Breast epithelium (tissue), 3 donors: ENCODE measurements around the gene KCNMB2.

Source experiments
- CTCF ChIP-seq, 3 donors: fragments of 450-650 bp; IDR thresholded peaks; one replicate each; pipeline ENCODE4 v1.5.1; 2016 to 2017; ENCODE audit warnings: antibody characterized with exemption in 3 of 3, mild to moderate bottlenecking in 3 of 3, moderate library complexity in 3 of 3
- POLR2A ChIP-seq: fragments of 450-650 bp; IDR thresholded peaks from one replicate; pipeline ENCODE4 v1.6.1; 2016; ENCODE audit warnings: antibody characterized with exemption, mild to moderate bottlenecking, moderate library complexity
- POLR2AphosphoS5 ChIP-seq, 3 donors: sonication (generic); formaldehyde crosslinking; IDR thresholded peaks; one replicate each; pipeline ENCODE4 v1.6.1; 2017; ENCODE audit warnings: antibody characterized with exemption in 3 of 3

GRCh38 chr3:178631950-178632349, 95.7 kb downstream of the KCNMB2 start:
- TF ChIP-seq CTCF (IDR thresholded peaks at IDR 0.05) (no peak), POLR2A (no peak), POLR2AphosphoS5 (IDR thresholded peaks at IDR 0.05) (no peak)
